ENCODE results near the gene ASCC1.

DNA sequence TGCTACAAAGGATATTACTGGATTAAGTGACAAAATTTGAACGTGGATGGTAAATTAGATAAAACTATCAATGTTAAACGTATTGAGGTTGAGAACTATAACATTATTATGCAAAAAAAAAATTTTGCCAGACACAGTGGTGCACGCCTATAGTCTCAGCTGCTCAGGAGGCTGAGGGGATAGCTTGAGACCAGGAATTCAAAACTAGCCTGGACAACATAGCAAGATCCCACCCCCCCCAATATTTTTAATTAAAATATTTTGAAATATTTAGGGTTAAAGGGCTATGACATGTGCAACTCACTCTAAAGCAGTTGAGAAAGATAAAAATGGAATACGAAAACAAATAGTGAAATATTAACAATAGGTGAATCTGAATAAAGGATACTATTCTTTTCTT, 45.3 kb downstream of the ASCC1 start:
- TF ChIP-seq, protein P1, sequence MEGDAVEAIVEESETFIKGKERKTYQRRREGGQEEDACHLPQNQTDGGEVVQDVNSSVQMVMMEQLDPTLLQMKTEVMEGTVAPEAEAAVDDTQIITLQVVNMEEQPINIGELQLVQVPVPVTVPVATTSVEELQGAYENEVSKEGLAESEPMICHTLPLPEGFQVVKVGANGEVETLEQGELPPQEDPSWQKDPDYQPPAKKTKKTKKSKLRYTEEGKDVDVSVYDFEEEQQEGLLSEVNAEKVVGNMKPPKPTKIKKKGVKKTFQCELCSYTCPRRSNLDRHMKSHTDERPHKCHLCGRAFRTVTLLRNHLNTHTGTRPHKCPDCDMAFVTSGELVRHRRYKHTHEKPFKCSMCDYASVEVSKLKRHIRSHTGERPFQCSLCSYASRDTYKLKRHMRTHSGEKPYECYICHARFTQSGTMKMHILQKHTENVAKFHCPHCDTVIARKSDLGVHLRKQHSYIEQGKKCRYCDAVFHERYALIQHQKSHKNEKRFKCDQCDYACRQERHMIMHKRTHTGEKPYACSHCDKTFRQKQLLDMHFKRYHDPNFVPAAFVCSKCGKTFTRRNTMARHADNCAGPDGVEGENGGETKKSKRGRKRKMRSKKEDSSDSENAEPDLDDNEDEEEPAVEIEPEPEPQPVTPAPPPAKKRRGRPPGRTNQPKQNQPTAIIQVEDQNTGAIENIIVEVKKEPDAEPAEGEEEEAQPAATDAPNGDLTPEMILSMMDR (optimal IDR thresholded peaks at IDR 0.05 in 1 of 3, IDR thresholded peaks at IDR 0.05 in 1 of 3, conservative IDR thresholded peaks at IDR 0.05 in 1 of 3; ENCODE audit: extremely low read depth in 1 of 3, insufficient read depth in 2 of 3, low read length in 3 of 3): no peak
- no peak for TF ChIP-seq EZH2 (IDR thresholded peaks at IDR 0.05; ENCODE audit: low read length)

Measured in keratinocyte (primary cell).